Hematopoietic multipotent progenitor cell treated with erythropoietin and hydrocortisone succinate and interleukin-3 and kit ligand, for 17 days (in vitro differentiated cells): ENCODE data around the gene HTN3.
"Not testable (repeated sequence)": the region's sequence is repeated elsewhere in the genome, so short reads cannot be mapped to it uniquely, and the experiment has no call there.

Source experiments
- DNase-seq: peaks from one replicate; pipeline ENCODE4 v3.0.0-alpha.2; 2015; ENCODE audit warnings: low spot score

The HTN3 gene

GRCh38 chr4:70028159-70028558 is at the start of gene HTN3:
TSS of gene HTN3 (plus strand) at chr4:70028459. CDS start at chr4:70030741, 2,282 bp downstream.
- not testable (repeated sequence) for DNase-seq

DNA sequence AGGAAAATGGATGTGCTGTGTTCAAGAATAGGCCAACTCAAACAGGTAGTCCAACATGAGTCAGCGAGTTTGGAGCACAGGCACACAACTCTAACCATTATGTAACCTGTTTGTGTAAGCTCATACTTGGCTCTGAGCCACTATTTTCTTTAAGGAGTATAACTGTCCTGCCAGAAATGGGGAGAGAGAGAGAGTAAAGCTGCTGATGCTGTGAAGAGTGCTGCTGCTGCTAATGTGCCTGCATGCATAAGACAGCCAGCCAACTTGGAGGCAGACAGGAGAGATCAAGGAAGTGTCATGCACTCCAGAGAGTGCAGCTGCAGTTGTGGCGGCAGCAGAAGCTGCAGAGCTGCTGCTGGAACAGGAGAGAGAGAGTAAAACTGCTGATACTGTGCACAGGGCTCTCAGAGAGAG is 44.2 kb upstream of the HTN3 start:
- no peak for DNase-seq

DNA sequence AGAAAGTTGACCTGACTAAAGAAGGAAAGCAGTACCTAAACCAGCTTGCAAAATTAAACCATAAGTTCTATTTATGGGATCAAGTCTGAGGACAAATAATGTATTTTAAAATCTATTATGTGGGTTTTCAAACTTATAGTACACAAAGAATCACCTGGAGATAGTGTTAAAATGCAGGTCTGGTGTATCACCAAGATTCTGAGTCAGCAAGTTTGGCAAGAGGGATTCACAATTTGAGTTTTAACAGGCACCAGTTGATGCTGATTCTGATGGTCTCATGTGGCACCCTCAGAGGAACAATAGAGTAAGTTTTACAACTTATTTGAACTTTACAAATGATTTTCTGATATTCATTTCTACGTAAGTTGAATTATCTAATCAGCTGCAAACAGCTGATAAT is 41.6 kb upstream of the HTN3 start:
- DNase-seq, result no peak

- no peak for DNase-seq
Observed at GRCh38 chr4:69991016-69991415, 37.2 kb upstream of the HTN3 start.

DNA sequence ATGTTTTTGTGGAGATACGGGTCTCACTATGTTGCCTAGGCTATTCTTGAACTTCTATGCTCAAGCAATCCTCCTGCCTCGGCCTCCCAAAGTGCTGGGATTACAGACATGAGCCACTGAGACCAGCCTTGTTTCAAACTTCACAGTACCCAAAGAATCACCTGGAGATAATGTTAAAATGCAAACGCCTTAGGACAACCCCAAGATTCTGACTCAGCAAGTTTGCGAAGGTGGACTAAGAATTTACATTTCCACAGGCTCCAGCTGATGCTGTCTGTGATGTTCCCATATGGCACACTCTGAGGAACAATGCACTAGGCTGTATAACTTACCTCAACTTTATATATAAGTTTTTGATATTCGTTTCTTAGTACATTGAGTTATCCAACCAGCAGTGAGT is 33.5 kb upstream of the HTN3 start:
- no peak for DNase-seq

GRCh38 chr4:69995526-69996016 is 32.7 kb upstream of the HTN3 start, which contains the start of gene STATH:
TSS of gene STATH (plus strand) at chr4:69995966. CDS start at chr4:69998438, 2,472 bp downstream.
- DNase-seq, result no peak

DNA sequence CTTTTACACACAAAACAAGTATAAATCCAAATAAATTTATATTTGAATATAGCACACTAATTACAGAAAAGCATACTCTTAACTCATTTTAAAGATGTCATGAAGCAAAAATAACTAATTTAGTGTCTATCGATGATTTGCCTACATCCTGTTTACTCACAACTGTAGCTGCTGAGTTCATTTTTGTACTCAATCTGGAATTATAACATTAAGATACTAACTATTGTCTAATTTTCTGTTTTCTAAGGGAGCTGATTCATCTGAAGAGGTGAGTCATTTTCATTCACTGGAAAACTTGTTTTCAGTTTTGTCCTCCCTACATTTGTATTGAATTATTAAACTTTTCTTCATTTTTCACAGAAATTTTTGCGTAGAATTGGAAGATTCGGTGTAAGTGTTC is 28.8 kb upstream of the HTN3 start:
- no peak for DNase-seq

GRCh38 chr4:70000711-70001110 is 27.5 kb upstream of the HTN3 start:
- DNase-seq, result no peak

GRCh38 chr4:70002507-70002906 is 25.8 kb upstream of the HTN3 start:
- no peak for DNase-seq

GRCh38 chr4:70008771-70009170 is 19.5 kb upstream of the HTN3 start:
- DNase-seq, result no peak

DNA sequence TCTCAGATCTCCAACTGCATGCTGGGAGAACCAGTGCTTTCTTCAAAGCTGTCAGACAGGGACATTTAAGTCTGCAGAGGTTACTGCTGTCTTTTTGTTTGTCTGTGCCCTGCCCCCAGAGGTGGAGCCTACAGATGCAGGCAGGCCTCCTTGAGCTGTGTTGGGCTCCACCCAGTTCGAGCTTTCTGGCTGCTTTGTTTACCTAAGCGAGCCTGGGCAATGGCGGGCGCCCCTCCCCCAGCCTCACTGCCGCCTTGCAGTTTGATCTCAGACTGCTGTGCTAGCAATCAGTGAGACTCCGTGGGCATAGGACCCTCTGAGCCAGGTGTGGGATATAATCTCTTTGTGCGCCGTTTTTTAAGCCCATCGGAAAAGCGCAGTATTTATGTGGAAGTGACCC is 9.3 kb upstream of the HTN3 start:
- not testable (repeated sequence) for DNase-seq

DNA sequence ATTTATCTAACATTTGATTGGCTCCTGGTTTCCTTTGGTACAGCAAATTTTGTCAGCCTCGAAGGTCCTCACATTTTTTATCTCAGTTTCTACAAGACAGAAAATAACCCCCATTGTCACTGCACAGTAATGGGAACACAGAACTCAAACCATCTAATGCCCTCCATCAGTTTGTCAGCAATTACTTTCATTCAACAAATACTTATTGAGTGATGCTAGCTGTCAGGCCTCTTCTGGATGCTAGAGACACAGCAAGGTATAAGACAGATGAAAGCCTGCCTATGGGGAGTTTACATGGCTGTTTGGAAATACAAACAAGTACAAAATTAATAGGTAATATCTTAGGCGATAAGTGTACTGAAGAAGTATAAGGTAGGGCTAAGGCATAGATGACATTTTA is 5.0 kb upstream of the HTN3 start:
- no peak for DNase-seq

- no peak for DNase-seq
Observed at GRCh38 chr4:70027011-70027410, 1.2 kb upstream of the HTN3 start.

GRCh38 chr4:70037559-70037958 is 9.3 kb downstream of the HTN3 start:
- not testable (repeated sequence) for DNase-seq

DNA sequence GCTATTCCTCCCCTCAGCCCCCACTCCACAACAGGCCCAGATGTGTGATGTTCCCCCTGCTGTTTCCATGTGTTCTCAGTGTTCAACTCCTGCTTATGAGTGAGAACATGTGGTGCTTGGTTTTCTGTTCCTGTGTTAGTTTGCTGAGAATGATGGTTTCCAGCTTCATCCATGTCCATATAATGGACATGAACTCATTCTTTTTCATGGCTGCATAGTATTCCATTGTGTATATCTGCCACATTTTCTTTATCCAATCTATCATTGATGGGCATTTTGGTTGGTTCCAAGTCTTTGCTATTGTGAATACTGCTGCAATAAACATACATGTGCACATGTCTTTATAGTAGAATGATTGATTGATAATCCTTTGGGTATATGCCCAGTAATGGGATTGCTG is 11.7 kb downstream of the HTN3 start:
- not testable (repeated sequence) for DNase-seq

DNA sequence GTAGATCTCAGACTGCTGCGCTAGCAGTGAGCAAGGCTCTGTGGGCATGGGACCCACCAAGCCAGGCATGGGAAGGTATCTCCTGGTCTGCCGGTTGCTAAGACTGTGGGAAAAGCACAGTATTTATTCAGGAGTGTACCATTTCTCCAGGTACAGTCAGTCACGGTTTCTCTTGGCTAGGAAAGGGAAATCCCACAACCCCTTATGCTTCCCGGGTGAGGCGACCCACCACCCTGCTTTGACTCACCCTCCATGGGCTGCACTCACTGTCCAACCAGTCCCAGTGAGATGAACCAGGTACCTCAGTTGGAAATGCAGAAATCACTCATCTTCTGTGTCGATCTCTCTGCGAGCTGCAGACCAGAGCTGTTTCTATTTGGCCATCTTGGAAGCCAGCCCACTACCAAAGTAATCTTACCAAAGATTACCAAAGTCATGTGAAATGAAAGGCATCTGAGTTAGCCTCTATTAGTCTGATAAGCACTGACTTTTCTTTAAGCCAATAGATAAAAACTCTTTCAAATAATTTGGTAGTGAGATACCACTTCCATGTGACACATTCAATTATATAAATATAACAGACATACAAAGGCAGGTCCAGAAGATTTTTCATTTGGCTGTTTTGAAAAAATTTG is 13.5 kb downstream of the HTN3 start:
- DNase-seq, result no peak

DNA sequence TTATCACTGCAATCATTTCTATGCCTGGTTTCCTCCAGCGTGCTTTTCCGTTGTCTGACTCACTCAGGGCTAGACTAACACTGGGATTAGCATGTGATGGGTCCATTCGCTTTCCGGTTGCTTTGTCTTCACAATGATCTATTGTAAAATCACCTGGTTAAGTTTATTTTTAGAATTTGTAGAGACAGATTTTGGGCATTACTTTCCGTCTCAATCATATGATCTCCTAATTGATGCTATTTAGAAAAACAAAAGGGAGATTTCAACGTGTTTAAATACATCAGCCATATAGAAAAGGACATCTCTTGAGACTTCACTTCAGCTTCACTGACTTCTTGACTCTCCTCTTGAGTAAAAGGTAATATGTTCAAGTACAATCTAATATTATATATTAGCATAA is 21.9 kb downstream of the HTN3 start, which contains the start of gene HTN1:
Gene HTN1 (plus strand): TSS at position 301 of the 400 bp plus-strand sequence. CDS start 2,639 bp downstream, outside the sequence.
- DNase-seq, result not testable (repeated sequence)

DNA sequence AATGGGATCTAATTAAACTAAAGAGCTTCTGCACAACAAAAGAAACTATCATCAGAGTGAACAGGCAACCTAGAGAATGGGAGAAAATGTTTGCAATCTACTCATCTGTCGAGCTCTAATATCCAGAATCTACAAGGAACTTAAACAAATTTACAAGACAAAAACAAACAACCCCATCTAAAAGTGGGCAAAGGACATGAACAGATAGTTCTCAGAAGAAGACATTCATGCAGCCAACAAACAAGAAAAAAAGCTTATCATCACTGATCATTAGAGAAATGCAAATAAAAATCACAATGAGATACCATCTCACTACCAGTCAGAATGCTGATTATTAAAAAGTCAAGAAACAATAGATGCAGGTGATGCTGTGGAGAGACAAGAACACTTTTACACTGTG is 28.3 kb downstream of the HTN3 start:
- not testable (repeated sequence) for DNase-seq

GRCh38 chr4:70057651-70058050 is 29.4 kb downstream of the HTN3 start:
- DNase-seq, result no peak

DNA sequence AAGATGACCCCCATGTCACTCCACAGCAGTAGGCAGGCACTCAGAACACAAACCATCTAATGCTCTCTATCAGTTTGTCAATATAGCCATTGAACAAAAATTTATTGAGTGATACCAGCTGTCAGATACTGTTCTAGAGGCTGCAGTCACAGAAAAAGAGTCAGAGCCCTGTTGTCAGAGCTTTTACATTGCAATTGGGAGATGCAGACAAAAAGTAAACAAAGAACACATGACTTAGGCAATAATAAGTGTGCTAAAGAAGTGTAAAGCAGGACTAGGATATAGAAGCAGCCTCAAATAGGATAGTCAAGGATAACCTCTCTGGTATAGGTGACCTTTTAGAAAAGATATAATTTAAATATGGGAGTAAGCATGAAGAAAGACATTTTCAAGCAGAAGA is 30.9 kb downstream of the HTN3 start:
- DNase-seq, result no peak

GRCh38 chr4:70062000-70062399 is 33.7 kb downstream of the HTN3 start:
- DNase-seq, result no peak

DNA sequence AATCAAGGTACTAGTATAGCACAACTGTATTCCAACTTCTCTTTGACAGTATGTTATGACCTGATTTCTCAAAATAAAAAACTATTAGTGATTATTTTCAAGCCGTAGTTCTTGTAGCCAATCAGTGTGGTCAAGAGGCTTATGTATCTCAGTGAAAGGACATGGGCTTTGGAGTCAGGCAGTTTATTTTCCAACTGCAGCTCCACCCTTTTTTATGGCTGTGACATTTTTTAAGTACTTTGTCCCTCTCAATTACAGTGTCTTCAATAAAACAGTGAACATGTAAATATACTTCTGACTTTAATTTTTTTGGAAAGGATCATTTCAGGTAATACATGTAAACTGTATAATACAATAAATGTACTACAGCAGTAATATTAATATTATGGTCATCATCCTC is 51.9 kb downstream of the HTN3 start:
- DNase-seq, result no peak
